Ishikawa (cell line): Measurements from ENCODE around the gene PARD6B.

Experiments used
- CEBPB ChIP-seq: IDR thresholded peaks from 2 replicates; pipeline ENCODE4 v1.6.1; 2012
- CREB1 ChIP-seq: IDR thresholded peaks from 2 replicates; pipeline ENCODE4 v1.6.1; 2012; ENCODE audit warnings: low read depth
- EGR1 ChIP-seq: IDR thresholded peaks from 2 replicates; pipeline ENCODE4 v1.6.1; 2012
- EP300 ChIP-seq: IDR thresholded peaks from 2 replicates; pipeline ENCODE4 v1.6.1; 2012; ENCODE audit warnings: borderline replicate concordance
- FOXM1 ChIP-seq: IDR thresholded peaks from 2 replicates; pipeline ENCODE4 v1.6.1; 2012; ENCODE audit warnings: low read depth, borderline replicate concordance
- NFIC ChIP-seq: IDR thresholded peaks from 2 replicates; pipeline ENCODE4 v1.6.1; 2012
- RAD21 ChIP-seq: IDR thresholded peaks from 2 replicates; pipeline ENCODE4 v1.6.1; 2012; ENCODE audit warnings: low read depth
- TAF1 ChIP-seq: IDR thresholded peaks from 2 replicates; pipeline ENCODE4 v1.6.1; 2012; ENCODE audit warnings: low read depth, mild to moderate bottlenecking
- TCF12 ChIP-seq: IDR thresholded peaks from 2 replicates; pipeline ENCODE4 v1.6.1; 2012; ENCODE audit warnings: low read depth
- TEAD4 ChIP-seq: IDR thresholded peaks from 2 replicates; pipeline ENCODE4 v1.6.1; 2012
- YY1 ChIP-seq: IDR thresholded peaks from 2 replicates; pipeline ENCODE4 v1.6.1; 2012; ENCODE audit warnings: low read depth
- ZBTB7A ChIP-seq: IDR thresholded peaks from 2 replicates; pipeline ENCODE4 v1.6.1; 2012; ENCODE audit warnings: low read depth
- TF ChIP-seq, protein P1 (sequence below): IDR thresholded peaks from 2 replicates; pipeline ENCODE4 v1.6.1; 2012; ENCODE audit warnings: low read depth, mild to moderate bottlenecking
- TF ChIP-seq, protein P2 (sequence below): IDR thresholded peaks from 2 replicates; pipeline ENCODE4 v1.6.1; 2012
- TF ChIP-seq, protein P3 (sequence below): IDR thresholded peaks from 2 replicates; pipeline ENCODE4 v1.6.1; 2012

PARD6B gene

DNA sequence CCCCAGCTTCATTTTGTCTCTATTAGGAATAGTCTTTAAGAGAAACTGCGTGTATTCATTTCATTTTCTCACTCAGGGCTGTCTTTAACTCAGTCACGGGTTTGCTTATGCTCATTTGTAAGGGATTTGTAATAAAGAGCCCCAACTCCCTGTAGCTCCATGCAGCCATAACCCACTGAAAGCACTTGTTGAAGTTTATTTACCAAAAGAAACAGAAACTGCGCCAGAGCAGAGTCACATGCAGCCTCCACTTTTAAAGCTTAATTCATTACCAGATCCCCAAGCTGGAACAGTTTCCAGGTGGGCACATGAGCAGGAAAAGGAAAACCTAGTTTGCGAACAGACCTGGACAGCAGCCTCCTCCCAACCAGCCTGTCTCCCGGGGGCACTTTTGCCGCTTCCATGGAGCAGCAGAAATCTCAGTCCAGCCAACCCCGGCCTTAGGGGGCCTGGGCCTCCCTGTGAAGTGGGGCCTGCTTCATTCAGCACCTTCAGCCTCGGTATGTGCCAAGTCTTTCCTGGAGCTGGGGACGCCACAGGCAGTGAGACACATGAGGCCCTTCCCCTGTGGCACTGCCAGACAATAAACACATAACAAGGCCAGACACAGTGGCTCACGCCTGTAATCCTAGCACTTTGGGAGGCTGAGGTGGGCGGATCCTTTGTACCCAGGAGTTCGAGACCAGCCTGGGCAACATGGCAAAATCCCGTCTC, 68.0 kb downstream of the PARD6B start:
- TF ChIP-seq EP300, result no peak
- TF ChIP-seq ZBTB7A, result no peak
- no peak for TF ChIP-seq YY1
- no peak for TF ChIP-seq CEBPB
- TF ChIP-seq, protein P1, sequence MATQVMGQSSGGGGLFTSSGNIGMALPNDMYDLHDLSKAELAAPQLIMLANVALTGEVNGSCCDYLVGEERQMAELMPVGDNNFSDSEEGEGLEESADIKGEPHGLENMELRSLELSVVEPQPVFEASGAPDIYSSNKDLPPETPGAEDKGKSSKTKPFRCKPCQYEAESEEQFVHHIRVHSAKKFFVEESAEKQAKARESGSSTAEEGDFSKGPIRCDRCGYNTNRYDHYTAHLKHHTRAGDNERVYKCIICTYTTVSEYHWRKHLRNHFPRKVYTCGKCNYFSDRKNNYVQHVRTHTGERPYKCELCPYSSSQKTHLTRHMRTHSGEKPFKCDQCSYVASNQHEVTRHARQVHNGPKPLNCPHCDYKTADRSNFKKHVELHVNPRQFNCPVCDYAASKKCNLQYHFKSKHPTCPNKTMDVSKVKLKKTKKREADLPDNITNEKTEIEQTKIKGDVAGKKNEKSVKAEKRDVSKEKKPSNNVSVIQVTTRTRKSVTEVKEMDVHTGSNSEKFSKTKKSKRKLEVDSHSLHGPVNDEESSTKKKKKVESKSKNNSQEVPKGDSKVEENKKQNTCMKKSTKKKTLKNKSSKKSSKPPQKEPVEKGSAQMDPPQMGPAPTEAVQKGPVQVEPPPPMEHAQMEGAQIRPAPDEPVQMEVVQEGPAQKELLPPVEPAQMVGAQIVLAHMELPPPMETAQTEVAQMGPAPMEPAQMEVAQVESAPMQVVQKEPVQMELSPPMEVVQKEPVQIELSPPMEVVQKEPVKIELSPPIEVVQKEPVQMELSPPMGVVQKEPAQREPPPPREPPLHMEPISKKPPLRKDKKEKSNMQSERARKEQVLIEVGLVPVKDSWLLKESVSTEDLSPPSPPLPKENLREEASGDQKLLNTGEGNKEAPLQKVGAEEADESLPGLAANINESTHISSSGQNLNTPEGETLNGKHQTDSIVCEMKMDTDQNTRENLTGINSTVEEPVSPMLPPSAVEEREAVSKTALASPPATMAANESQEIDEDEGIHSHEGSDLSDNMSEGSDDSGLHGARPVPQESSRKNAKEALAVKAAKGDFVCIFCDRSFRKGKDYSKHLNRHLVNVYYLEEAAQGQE, result no peak
- no peak for TF ChIP-seq RAD21
- no peak for TF ChIP-seq CREB1
- no peak for TF ChIP-seq TAF1
- TF ChIP-seq, protein P2, sequence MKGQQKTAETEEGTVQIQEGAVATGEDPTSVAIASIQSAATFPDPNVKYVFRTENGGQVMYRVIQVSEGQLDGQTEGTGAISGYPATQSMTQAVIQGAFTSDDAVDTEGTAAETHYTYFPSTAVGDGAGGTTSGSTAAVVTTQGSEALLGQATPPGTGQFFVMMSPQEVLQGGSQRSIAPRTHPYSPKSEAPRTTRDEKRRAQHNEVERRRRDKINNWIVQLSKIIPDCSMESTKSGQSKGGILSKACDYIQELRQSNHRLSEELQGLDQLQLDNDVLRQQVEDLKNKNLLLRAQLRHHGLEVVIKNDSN, result no peak
- TF ChIP-seq, protein P3, sequence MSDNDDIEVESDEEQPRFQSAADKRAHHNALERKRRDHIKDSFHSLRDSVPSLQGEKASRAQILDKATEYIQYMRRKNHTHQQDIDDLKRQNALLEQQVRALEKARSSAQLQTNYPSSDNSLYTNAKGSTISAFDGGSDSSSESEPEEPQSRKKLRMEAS, result no peak
- TF ChIP-seq TCF12, result no peak
- TF ChIP-seq FOXM1, result no peak
- TF ChIP-seq NFIC, result no peak
- no peak for TF ChIP-seq EGR1
- TF ChIP-seq TEAD4, result no peak

GRCh38 chr20:50799890-50800550, 68.6 kb downstream of the PARD6B start:
- no peak for TF ChIP-seq EGR1
- TF ChIP-seq TCF12, result no peak
- TF ChIP-seq TAF1, result no peak
- TF ChIP-seq, protein P2, result no peak
- TF ChIP-seq, protein P1, result no peak
- TF ChIP-seq EP300, result no peak
- TF ChIP-seq, protein P3, result no peak
- TF ChIP-seq YY1, result no peak
- TF ChIP-seq FOXM1, result no peak
- TF ChIP-seq NFIC, result no peak
- no peak for TF ChIP-seq TEAD4
- no peak for TF ChIP-seq ZBTB7A
- TF ChIP-seq CEBPB, result no peak
- TF ChIP-seq CREB1, result no peak
- no peak for TF ChIP-seq RAD21

- no peak for TF ChIP-seq TAF1
- no peak for TF ChIP-seq TCF12
- TF ChIP-seq YY1, result no peak
- TF ChIP-seq EP300, result no peak
- TF ChIP-seq EGR1, result no peak
Measured at GRCh38 chr20:50801747-50802125, 70.4 kb downstream of the PARD6B start.

DNA sequence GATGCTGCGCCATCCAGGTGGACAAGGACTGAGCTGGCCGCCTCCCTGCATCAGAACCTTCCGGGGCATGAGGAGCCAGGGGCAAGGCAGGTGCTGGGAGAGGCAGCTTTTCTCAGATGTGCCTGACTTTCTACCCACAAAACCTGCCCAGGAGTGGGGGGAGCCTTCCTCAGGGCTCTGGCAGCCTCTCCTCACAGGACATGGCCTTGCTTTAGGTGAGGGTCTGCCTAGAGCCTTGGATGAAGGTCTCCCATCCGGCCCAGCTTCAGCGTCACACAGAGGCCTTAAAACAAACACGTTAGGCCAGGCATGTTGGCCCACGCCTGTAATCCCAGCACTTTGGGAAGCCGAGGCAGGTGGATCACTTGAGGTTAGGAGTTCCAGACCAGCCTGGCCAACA, 70.9 kb downstream of the PARD6B start:
- TF ChIP-seq CEBPB (no peak), EGR1 (no peak), TAF1 (no peak)

DNA sequence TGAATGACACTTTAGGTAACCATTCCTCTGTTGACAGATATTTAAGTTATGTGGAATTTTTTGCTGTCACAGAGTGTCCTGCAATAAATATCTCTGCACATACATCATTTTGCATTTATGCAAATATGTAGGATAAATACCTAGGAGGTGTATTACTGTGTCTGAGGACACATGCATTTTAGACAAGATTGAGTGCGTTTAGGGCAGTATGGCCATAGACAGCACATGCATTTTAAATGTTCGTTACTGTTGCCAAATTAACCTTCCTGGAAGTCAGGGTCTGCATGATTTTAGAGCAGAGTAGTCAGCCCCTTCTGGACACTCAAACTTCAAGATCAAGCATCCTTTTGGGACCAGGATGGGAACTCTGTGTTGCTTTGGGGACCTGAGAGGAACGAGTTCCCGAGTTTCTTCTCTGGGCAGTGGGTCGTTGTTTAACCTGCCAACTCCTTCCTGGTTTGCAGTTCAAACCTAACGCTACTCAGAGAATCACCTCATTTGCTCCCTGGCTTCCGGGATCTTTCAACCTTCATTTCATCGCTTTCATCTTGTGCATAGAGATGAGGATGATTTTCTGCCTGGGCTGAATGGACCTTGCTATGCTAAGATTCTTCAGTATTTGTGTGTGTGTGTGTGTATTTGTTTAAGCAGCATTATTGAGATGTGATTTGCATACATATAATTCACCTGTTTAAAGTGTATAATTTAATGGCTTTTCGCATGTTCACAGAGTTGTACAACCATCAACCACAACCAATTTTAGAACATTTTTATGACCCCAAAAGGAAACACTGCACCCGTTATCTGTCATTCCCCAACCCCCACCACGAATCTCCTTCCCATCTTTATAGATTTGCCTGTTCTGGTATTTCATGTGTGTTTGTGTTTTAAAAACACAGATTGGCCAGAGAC, 73.3 kb downstream of the PARD6B start:
- TF ChIP-seq YY1 (no peak), EP300 (no peak), TAF1 (no peak), TEAD4 (no peak), RAD21 (no peak), CEBPB (no peak), ZBTB7A (no peak), TCF12 (no peak), EGR1 (no peak), CREB1 (no peak), NFIC (no peak), FOXM1 (no peak)
- TF ChIP-seq, protein P3, result no peak
- TF ChIP-seq, protein P2, result no peak
- TF ChIP-seq, protein P1, result no peak
